Measurements from ENCODE around the gene MFNG.
A peak's percentile ranks its signal among the peaks of the same experiment; 100 is the strongest.
"Not testable (repeated sequence)": the region's sequence is repeated elsewhere in the genome, so short reads cannot be mapped to it uniquely, and the experiment has no call there.

The MFNG gene

DNA sequence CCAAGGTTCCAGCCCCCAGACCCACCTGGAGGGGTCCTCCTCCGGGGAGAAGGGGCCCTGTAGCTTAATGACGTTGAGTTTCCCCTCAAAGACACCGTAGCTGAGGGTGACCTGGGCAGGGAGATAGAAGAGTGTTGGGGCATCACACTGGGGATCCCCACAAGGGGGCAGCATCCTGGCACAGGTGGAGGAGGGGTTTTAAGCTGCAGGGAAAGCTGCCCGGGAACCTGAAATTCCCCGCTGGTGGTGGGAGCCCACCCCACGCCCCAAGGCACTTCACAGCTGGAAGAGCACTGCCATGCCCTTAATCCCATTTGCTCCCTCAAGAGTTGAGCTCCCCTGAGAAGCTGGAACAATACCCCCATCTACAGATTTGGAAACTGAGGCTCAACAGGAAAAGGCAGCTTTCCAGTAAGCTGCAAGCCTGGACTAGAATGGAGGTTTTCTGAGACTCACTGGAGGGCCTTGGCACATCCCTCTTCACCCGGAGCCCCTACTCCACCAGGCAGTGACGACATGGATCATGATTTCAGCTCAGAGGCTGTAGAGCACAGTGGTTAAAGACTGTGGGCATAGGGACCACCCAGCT is 13.7 kb downstream of the MFNG start:
- no peaks in the 10 kb centered on the region for H3K27me3 Mint-ChIP-seq
- H3K9me3 Mint-ChIP-seq, result no peaks in the 10 kb centered on the region
- no peak overlapping the region for H3K4me3 Mint-ChIP-seq
- no peak overlapping the region for H3K27ac Mint-ChIP-seq
- no peak for DNase-seq
- peaks cover 10% of the 10 kb centered on the region for H3K4me1 Mint-ChIP-seq
- peak; percentile 51 for ATAC-seq

- peak overlapping the region; percentile 72 to 78 for H3K27ac Mint-ChIP-seq
- H3K9me3 Mint-ChIP-seq, result no peaks in the 10 kb centered on the region
Observed at GRCh38 chr22:37471727-37472417, 14.3 kb downstream of the MFNG start.

GRCh38 chr22:37470087-37470445 is 16.1 kb downstream of the MFNG start:
- no peak for ATAC-seq
- DNase-seq, result no peak
- Mint-ChIP-seq H3K4me3 (no peak overlapping the region), H3K27ac (peak overlapping the region in 1 of 2 donors; percentile 22), H3K9me3 (no peaks in the 10 kb centered on the region), H3K4me1 (peaks cover 14% of the 10 kb centered on the region), H3K27me3 (no peaks in the 10 kb centered on the region)

More at GRCh38 chr22:37471727-37472417, 14.3 kb downstream of the MFNG start:
- ATAC-seq (no peak), DNase-seq (no peak)
- no peaks in the 10 kb centered on the region for H3K27me3 Mint-ChIP-seq
- no peak overlapping the region for H3K4me3 Mint-ChIP-seq
- H3K4me1 Mint-ChIP-seq, result peaks cover 10% of the 10 kb centered on the region

DNA sequence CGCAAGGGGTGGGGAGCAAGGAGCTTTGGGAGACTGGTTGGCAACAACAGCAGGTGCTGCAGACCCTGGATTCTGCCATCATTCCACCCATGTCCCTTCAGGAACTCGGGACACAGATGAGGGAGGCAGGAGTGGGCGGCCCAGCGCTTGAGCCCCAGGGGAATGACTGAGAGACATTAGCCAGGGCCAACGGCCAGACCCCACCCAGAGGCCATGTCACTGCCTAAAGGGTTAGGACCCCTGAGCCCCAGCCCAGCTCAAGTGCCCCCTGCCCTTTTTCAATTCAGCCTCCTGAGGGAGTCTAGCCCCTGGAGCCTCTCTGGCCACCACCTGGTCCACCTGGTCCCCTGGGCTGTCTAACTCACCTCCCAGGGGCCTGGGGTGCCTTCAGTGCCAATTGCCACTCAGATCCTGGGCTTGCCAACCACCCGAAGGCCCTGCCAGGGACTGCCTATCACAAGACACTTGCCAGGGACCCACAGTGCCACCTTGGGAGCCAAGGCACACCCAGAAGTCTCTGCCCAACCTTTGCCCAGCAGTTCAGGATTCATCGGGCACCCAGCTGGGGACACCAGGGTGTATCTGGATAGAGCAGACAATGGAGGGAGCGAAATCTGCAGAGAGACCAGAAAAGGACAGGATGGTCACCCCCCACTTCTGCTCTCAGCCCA is 16.6 kb downstream of the MFNG start:
- ATAC-seq (no peak), DNase-seq (no peak)
- Mint-ChIP-seq H3K27me3 (no peaks in the 10 kb centered on the region), H3K4me3 (no peak overlapping the region), H3K27ac (no peak overlapping the region), H3K9me3 (no peaks in the 10 kb centered on the region), H3K4me1 (peaks cover 16% of the 10 kb centered on the region)

- DNase-seq, result not testable (repeated sequence)
Observed at GRCh38 chr22:37468201-37468695, 17.9 kb downstream of the MFNG start.

DNA sequence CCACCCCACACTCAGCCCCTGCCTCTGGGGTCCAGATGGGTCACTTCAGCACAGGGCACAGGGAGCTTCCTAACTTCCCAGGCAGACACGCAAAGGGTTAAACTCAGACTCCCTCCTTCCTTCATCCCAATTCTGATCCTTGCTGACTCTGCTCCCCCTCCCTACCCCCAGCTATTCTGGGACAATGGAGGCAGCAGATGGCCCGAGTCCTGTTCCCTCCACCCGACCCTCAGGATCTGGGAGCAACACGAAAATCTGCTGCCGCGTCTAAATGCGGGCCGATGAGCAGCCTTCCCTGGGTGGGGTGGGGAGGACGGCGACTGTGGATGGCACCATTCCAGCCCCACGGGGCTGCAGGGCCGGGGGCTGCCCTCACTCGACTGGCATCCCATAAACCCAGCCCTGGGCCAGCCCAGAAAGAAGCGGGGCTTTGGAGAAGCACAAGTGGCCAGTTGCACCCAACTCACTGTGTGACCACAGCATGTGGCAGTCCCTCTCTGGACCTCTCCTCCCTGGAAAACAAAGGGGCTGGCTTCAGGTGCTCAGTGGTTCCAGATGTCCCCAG is 18.7 kb downstream of the MFNG start:
- Mint-ChIP-seq H3K27me3 (no peaks in the 10 kb centered on the region), H3K27ac (no peak overlapping the region), H3K9me3 (no peaks in the 10 kb centered on the region), H3K4me1 (peaks cover 10% of the 10 kb centered on the region), H3K4me3 (no peak overlapping the region)
- ATAC-seq, result no peak
- no peak for DNase-seq

More at GRCh38 chr22:37468201-37468695, 17.9 kb downstream of the MFNG start:
- Mint-ChIP-seq H3K27ac (peak overlapping the region in 1 of 2 donors; percentile 14), H3K4me1 (peaks cover 16% of the 10 kb centered on the region)
- H3K9me3 Mint-ChIP-seq, ATAC-seq, H3K27me3 Mint-ChIP-seq, H3K4me3 Mint-ChIP-seq: not testable (repeated sequence)

- Mint-ChIP-seq H3K27ac (no peak overlapping the region), H3K27me3 (no peaks in the 10 kb centered on the region), H3K4me3 (no peak overlapping the region), H3K4me1 (peaks cover 6% of the 10 kb centered on the region), H3K9me3 (no peaks in the 10 kb centered on the region)
- no peak for DNase-seq
- ATAC-seq, result no peak
Observed at GRCh38 chr22:37464181-37464580, 22.0 kb downstream of the MFNG start.

- no peak overlapping the region for H3K4me3 Mint-ChIP-seq
- ATAC-seq, result no peak
- no peaks in the 10 kb centered on the region for H3K27me3 Mint-ChIP-seq
- H3K9me3 Mint-ChIP-seq, result no peaks in the 10 kb centered on the region
- no peak overlapping the region for H3K27ac Mint-ChIP-seq
- H3K4me1 Mint-ChIP-seq, result peaks cover 6% of the 10 kb centered on the region
- DNase-seq, result no peak
Observed at GRCh38 chr22:37462983-37463382, 23.2 kb downstream of the MFNG start.

DNA sequence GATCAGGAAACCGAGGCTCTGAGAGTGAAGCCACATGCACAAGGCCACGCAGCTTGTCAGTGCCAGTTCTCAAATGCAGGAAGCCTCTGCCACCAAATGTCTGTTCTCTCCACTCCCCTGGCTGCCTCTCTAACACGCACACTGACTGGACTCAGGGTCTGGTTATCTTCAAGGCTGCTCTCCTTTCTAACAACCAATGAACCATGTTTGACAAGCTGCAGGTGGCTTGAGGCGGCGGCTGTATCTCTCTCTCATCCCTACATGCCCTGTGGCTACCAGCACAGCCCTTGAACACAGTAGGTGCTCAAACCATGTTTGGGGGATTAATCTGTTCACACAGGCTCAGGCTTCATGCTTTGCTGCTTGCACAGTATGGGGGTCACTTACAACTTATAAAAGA is 23.7 kb downstream of the MFNG start:
- DNase-seq (no peak), ATAC-seq (no peak)
- H3K4me1 Mint-ChIP-seq, result peaks cover 8% of the 10 kb centered on the region
- no peaks in the 10 kb centered on the region for H3K27me3 Mint-ChIP-seq
- H3K4me3 Mint-ChIP-seq, result no peak overlapping the region
- no peaks in the 10 kb centered on the region for H3K9me3 Mint-ChIP-seq
- H3K27ac Mint-ChIP-seq, result no peak overlapping the region

GRCh38 chr22:37461961-37462360 is 24.2 kb downstream of the MFNG start:
- Mint-ChIP-seq H3K27ac (no peak overlapping the region), H3K4me3 (no peak overlapping the region), H3K4me1 (peaks cover 13% of the 10 kb centered on the region), H3K9me3 (no peaks in the 10 kb centered on the region), H3K27me3 (no peaks in the 10 kb centered on the region)
- DNase-seq (no peak), ATAC-seq (no peak)

GRCh38 chr22:37460684-37461083 is 25.5 kb downstream of the MFNG start:
- no peak overlapping the region for H3K4me3 Mint-ChIP-seq
- H3K27ac Mint-ChIP-seq, result no peak overlapping the region
- DNase-seq, result no peak
- no peaks in the 10 kb centered on the region for H3K27me3 Mint-ChIP-seq
- H3K4me1 Mint-ChIP-seq, result peaks cover 14% of the 10 kb centered on the region
- H3K9me3 Mint-ChIP-seq, result no peaks in the 10 kb centered on the region
- ATAC-seq, result no peak

DNA sequence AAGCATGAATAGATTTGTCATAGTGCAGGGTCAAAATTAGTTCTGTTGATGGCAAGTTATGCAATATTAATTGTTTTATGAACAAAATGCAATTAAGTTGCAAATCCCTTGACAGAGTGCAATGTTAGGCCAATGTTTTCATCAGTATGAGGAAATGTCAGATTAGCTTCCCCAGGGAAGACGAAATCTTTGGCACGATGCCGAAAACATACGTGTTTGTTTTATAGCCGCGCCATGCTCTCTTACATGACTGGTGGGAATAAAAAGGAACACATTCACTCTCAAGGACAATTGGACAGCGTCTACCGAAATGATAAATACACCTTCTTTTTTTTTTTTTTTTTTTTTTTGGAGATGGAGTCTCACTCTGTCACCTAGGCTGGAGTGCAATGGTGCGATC is 27.0 kb downstream of the MFNG start:
- H3K4me3 Mint-ChIP-seq, result no peak overlapping the region
- DNase-seq (no peak), ATAC-seq (no peak)
- no peak overlapping the region for H3K27ac Mint-ChIP-seq
- no peaks in the 10 kb centered on the region for H3K9me3 Mint-ChIP-seq
- no peaks in the 10 kb centered on the region for H3K27me3 Mint-ChIP-seq
- H3K4me1 Mint-ChIP-seq, result peaks cover 8% of the 10 kb centered on the region

GRCh38 chr22:37457093-37457893 is 28.9 kb downstream of the MFNG start:
- Mint-ChIP-seq H3K9me3 (no peaks in the 10 kb centered on the region), H3K27me3 (no peaks in the 10 kb centered on the region), H3K4me1 (peaks cover 8% of the 10 kb centered on the region), H3K4me3 (no peak overlapping the region), H3K27ac (peak overlapping the region; percentile 15 to 56)
- DNase-seq (peak; percentile 81 to 83), ATAC-seq (peak; percentile 99)

DNA sequence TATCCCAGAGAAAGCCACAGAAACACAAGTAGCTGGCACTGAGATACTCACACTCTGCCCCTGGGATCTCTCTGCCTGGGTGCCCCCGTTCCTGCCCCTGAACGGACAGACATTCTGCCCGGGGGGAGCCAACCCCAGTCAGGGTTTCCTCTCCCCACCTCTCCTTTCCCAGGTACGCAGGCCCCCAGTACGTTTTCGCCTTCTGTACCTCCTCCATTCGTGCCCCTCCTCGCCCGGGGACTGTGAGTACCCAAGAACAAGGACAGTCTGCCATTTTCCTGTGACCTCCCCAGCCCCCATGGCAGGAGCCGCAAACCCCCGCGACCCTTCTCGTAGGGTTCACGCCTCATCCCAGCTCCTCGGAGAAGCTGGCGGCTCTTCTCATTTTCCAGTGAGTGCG is 29.8 kb downstream of the MFNG start:
- no peak for ATAC-seq
- no peaks in the 10 kb centered on the region for H3K27me3 Mint-ChIP-seq
- H3K4me1 Mint-ChIP-seq, result peaks cover 8% of the 10 kb centered on the region
- H3K27ac Mint-ChIP-seq, result no peak overlapping the region
- no peak overlapping the region for H3K4me3 Mint-ChIP-seq
- no peaks in the 10 kb centered on the region for H3K9me3 Mint-ChIP-seq
- DNase-seq, result no peak

DNA sequence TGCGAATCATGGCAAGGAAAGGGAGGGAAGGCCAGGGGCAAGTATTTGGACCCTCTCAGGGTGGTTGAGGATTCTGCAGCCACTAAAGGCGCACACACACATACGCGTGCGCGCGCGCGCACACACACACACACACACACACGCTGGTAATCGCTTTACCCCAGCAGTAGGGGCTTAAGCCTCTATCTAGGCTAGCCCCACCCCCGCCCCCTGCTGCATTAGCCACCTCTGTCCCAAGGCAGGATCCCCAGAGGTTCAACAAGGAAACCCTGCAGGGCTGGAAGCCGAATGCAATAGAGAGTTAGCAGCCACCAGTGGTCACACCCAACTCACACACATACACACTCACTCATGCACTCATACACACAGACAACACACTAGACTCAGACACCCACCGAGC is 30.3 kb downstream of the MFNG start:
- H3K27ac Mint-ChIP-seq, result no peak overlapping the region
- no peak overlapping the region for H3K4me3 Mint-ChIP-seq
- ATAC-seq, result no peak
- DNase-seq, result no peak
- no peaks in the 10 kb centered on the region for H3K27me3 Mint-ChIP-seq
- peaks cover 9% of the 10 kb centered on the region for H3K4me1 Mint-ChIP-seq
- no peaks in the 10 kb centered on the region for H3K9me3 Mint-ChIP-seq
